NB4 (cell line): Measurements from ENCODE around the gene STRIP2.

Source experiments
- DNase-seq: peaks from one replicate; pipeline ENCODE4 v3.0.0; 2010; ENCODE audit warnings: low read depth
- H3K4me3 ChIP-seq: one replicate; pipeline ENCODE4 v1.5.1; 2011; ENCODE audit warnings: mild to moderate bottlenecking, low read depth, low read length, moderate library complexity
- CTCF ChIP-seq: IDR thresholded peaks from one replicate; pipeline ENCODE4 v1.5.1; 2012; ENCODE audit warnings: low read depth, low read length
- MYC ChIP-seq: IDR thresholded peaks from 2 replicates; pipeline ENCODE4 v1.6.1; 2011; ENCODE audit warnings: low read depth, low read length
- POLR2A ChIP-seq: IDR thresholded peaks from 2 replicates; pipeline ENCODE4 v1.6.1; 2011; ENCODE audit warnings: mild to moderate bottlenecking; ENCODE audit not compliant: insufficient read length; ENCODE audit errors: extremely low read depth
- TF ChIP-seq, protein P1 (sequence below): IDR thresholded peaks from 2 replicates; pipeline ENCODE4 v1.6.1; 2011; ENCODE audit warnings: low read depth, low read length

STRIP2 gene

GRCh38 chr7:129454249-129454551, 20.0 kb downstream of the STRIP2 start:
- no peak overlapping the region for H3K4me3 ChIP-seq
- no peak for TF ChIP-seq CTCF
- TF ChIP-seq MYC = no peak
- TF ChIP-seq POLR2A = no peak
- TF ChIP-seq, protein P1, sequence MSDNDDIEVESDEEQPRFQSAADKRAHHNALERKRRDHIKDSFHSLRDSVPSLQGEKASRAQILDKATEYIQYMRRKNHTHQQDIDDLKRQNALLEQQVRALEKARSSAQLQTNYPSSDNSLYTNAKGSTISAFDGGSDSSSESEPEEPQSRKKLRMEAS = no peak
- DNase-seq = no peak

DNA sequence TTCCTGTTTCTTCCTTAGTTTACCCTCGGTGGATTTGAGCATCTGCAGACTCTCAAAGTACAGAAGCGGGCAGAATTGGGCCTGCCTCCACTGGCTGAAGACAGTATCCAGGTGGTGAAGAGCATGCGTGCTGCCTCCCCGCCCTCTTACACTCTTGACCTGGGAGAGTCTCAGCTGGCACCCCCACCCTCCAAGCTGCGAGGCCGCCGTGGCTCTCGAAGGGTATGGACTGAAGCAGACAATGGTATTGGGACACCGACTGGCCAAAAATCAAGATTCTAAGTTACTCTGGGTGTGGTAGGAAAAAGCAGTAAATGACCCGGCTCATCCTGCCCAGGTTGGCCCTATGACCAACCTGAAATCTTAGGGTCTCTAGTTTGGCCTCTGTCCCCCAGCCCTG, 22.2 kb downstream of the STRIP2 start:
- DNase-seq = no peak
- no peak for TF ChIP-seq POLR2A
- TF ChIP-seq, protein P1 = no peak
- no peak for TF ChIP-seq MYC
- no peak for TF ChIP-seq CTCF
- no peak overlapping the region for H3K4me3 ChIP-seq

DNA sequence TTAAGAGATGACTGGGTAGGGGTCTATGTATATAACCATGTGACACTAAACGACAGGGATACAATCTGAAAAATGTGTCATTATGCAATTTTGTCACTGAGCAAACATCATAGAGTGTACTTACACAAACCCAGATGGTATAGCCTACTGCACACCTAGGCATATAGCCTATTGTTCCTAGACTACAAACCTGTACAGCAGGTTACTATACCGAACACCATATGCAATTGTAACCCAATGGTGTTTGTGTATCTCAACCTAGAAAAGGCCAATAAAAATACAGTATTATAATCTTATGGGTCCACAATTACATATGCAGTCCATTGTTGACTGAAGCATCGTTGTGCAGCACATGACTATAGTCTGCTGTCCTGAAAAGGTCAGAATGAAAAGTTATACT, 22.9 kb downstream of the STRIP2 start:
- TF ChIP-seq POLR2A (no peak), CTCF (no peak), MYC (no peak)
- TF ChIP-seq, protein P1 = no peak
- no peak overlapping the region for H3K4me3 ChIP-seq
- no peak for DNase-seq

DNA sequence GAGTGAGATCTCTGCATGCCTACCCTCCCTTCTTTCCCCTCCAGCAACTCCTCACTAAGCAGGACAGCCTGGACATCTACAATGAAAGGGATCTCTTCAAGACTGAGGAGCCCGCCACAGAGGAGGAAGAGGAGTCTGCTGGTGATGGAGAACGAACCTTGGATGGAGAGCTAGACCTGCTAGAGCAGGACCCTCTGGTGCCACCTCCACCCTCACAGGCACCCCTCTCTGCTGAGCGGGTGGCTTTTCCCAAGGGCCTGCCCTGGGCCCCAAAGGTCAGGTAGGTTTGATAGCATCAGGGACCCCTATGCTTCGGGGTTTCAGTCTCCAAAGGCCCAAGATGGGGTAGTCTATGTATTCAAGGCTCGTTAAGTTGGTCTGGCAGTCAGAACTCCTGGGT, 23.9 kb downstream of the STRIP2 start:
- no peak for TF ChIP-seq CTCF
- TF ChIP-seq MYC = no peak
- DNase-seq = no peak
- no peak overlapping the region for H3K4me3 ChIP-seq

GRCh38 chr7:129461809-129462208, 27.6 kb downstream of the STRIP2 start:
- no peak for DNase-seq
- no peak overlapping the region for H3K4me3 ChIP-seq
- TF ChIP-seq CTCF = no peak
- no peak for TF ChIP-seq POLR2A
- TF ChIP-seq MYC = no peak
- TF ChIP-seq, protein P1 = no peak

GRCh38 chr7:129462420-129462819, 28.2 kb downstream of the STRIP2 start:
- TF ChIP-seq, protein P1 = no peak
- TF ChIP-seq POLR2A = no peak
- no peak for TF ChIP-seq CTCF
- TF ChIP-seq MYC = no peak
- no peak overlapping the region for H3K4me3 ChIP-seq
- DNase-seq = peak; percentile 28
